ENCODE results near the gene HSDL1. TPM values are rescaled to one million over a fixed set of nuclear protein-coding genes. Genes with fewer than 3 reads are reported as not detected.

The HSDL1 gene
- total RNA-seq, 1 donor from 2014 or later = 30.1 TPM

GRCh38 chr16:84082110-84082509 lies 62.9 kb downstream of the HSDL1 start:
- no peak for DNase-seq (ENCODE audit: low read depth, low spot score)

- DNase-seq (ENCODE audit: low read depth, low spot score) = no peak
These were observed 63.5 kb downstream of the HSDL1 start for GRCh38 chr16:84081446-84081989.

GRCh38 chr16:84080813-84081212 lies 64.2 kb downstream of the HSDL1 start:
- no peak for DNase-seq (ENCODE audit: low read depth, low spot score)

GRCh38 chr16:84080378-84080777 lies 64.6 kb downstream of the HSDL1 start:
- DNase-seq (ENCODE audit: low read depth, low spot score) = no peak

GRCh38 chr16:84079664-84080063 lies 65.3 kb downstream of the HSDL1 start:
- DNase-seq (ENCODE audit: low read depth, low spot score) = no peak

GRCh38 chr16:84075376-84075775 lies 69.6 kb downstream of the HSDL1 start:
- DNase-seq (ENCODE audit: low read depth, low spot score) = no peak

GRCh38 chr16:84074721-84075120 lies 70.3 kb downstream of the HSDL1 start:
- DNase-seq (ENCODE audit: low read depth, low spot score) = no peak

Other genes starting within 250 kb of the HSDL1 start
- gene MLYCD, start 246.1 kb downstream of the HSDL1 start, total RNA-seq = 2.0 and 2.2 TPM in 2 replicates
- gene OSGIN1, start 191.9 kb downstream of the HSDL1 start, total RNA-seq = 1.7 and 2.8 TPM in 2 replicates
- 0.04 and 0.20 TPM in 2 replicates for gene NECAB2, start 176.9 kb downstream of the HSDL1 start, total RNA-seq
- not detected in 2 replicates for gene SLC38A8, start 102.4 kb downstream of the HSDL1 start, total RNA-seq
- gene MBTPS1, start 28.2 kb downstream of the HSDL1 start, total RNA-seq = 127 and 145 TPM in 2 replicates
- under 0.01 and 0.07 TPM in 2 replicates for gene DNAAF1, start 131 bp upstream of the HSDL1 start, total RNA-seq
- 13.8 and 21.9 TPM in 2 replicates for gene TAF1C, start 41.9 kb upstream of the HSDL1 start, total RNA-seq
- not detected in 2 replicates for gene ADAD2, start 46.0 kb upstream of the HSDL1 start, total RNA-seq
- not detected in 2 replicates for gene KCNG4, start 94.8 kb upstream of the HSDL1 start, total RNA-seq
- gene WFDC1, start 149.7 kb upstream of the HSDL1 start, total RNA-seq = not detected in 2 replicates
- not detected in 2 replicates for gene ATP2C2, start 223.4 kb upstream of the HSDL1 start, total RNA-seq

All from pulmonary artery endothelial cell (primary cell).